GM23338 (cell line): ENCODE results near the gene TRIP10. TPM values are rescaled to one million over a fixed set of nuclear protein-coding genes. Genes with fewer than 3 reads are reported as not detected.
A peak's percentile ranks its signal among the peaks of the same experiment; 100 is the strongest.

Experiments
- ATAC-seq: fragments of 200-7000 bp; cut with Tn5 transposase; 3 replicates; pipeline ENCODE4 v1.9.1; 2020
- DNase-seq: peaks from one replicate; pipeline ENCODE4 v3.0.0-alpha.2; 2015; ENCODE audit warnings: low spot score
- H2AFZ ChIP-seq: fragments of 200-600 bp; sonication (generic); 2 replicates; pipeline ENCODE4 v1.8.0; 2016; ENCODE audit warnings: antibody characterized with exemption, mild to moderate bottlenecking, moderate library complexity
- H3F3A ChIP-seq: fragments of 200-600 bp; sonication (generic); replicated peaks from 2 replicates; pipeline ENCODE4 v1.8.0; 2017; ENCODE audit warnings: antibody characterized with exemption, mixed run types, low read depth
- H3K27ac ChIP-seq: fragments of 200-600 bp; sonication (generic); 2 replicates; pipeline ENCODE4 v1.6.1; 2016; ENCODE audit warnings: low read depth
- H3K27me3 ChIP-seq: fragments of 200-600 bp; sonication (generic); 2 replicates; pipeline ENCODE4 v1.8.0; 2016; ENCODE audit warnings: mild to moderate bottlenecking, mixed run types, moderate library complexity; ENCODE audit not compliant: insufficient read depth
- H3K36me3 ChIP-seq: fragments of 200-600 bp; sonication (generic); 2 replicates; pipeline ENCODE4 v1.8.0; 2016; ENCODE audit warnings: mild to moderate bottlenecking; ENCODE audit not compliant: insufficient read depth
- H3K4me1 ChIP-seq: fragments of 200-600 bp; sonication (generic); 2 replicates; pipeline ENCODE4 v1.8.0; 2016; ENCODE audit warnings: mild to moderate bottlenecking, moderate library complexity; ENCODE audit not compliant: insufficient read depth
- H3K4me2 ChIP-seq: fragments of 200-600 bp; sonication (generic); 2 replicates; pipeline ENCODE4 v1.7.1; 2017; ENCODE audit warnings: mixed run types
- H3K4me3 ChIP-seq: fragments of 200-600 bp; sonication (generic); 2 replicates; pipeline ENCODE4 v1.6.1; 2016; ENCODE audit warnings: mixed run types
- H3K79me2 ChIP-seq: fragments of 200-600 bp; sonication (generic); replicated peaks from 2 replicates; pipeline ENCODE4 v1.8.0; 2017; ENCODE audit warnings: mild to moderate bottlenecking; ENCODE audit not compliant: insufficient read depth
- H3K9me2 ChIP-seq: fragments of 200-600 bp; sonication (generic); 2 replicates; pipeline ENCODE4 v1.8.0; 2017; ENCODE audit not compliant: insufficient read depth
- H4K20me1 ChIP-seq: fragments of 200-600 bp; sonication (generic); replicated peaks from 2 replicates; pipeline ENCODE4 v1.8.0; 2017; ENCODE audit warnings: mild to moderate bottlenecking; ENCODE audit not compliant: insufficient read depth
- H3K27ac Mint-ChIP-seq: 2 replicates; pipeline ENCODE4 v1.8.0; 2020; ENCODE audit warnings: inconsistent platforms, mild to moderate bottlenecking, moderate library complexity, mixed read lengths
- H3K27me3 Mint-ChIP-seq: 3 replicates; pipeline ENCODE4 v1.8.0; 2022; ENCODE audit warnings: low read depth, mild to moderate bottlenecking, moderate library complexity, mixed read lengths, inconsistent platforms; ENCODE audit not compliant: insufficient read depth, poor library complexity
- H3K36me3 Mint-ChIP-seq: 3 replicates; pipeline ENCODE4 v1.8.0; 2021; ENCODE audit warnings: low read depth, mild to moderate bottlenecking, inconsistent platforms, moderate library complexity, mixed read lengths
- H3K4me1 Mint-ChIP-seq: 3 replicates; pipeline ENCODE4 v1.8.0; 2020; ENCODE audit warnings: mild to moderate bottlenecking, inconsistent platforms, mixed read lengths
- H3K4me3 Mint-ChIP-seq: 3 replicates; pipeline ENCODE4 v1.8.0; 2021; ENCODE audit warnings: moderate library complexity, mild to moderate bottlenecking, inconsistent platforms, mixed read lengths
- H3K9me3 Mint-ChIP-seq: 3 replicates; pipeline ENCODE4 v1.8.0; 2020; ENCODE audit warnings: moderate library complexity, mild to moderate bottlenecking, inconsistent platforms, mixed read lengths
- CREB1 ChIP-seq: fragments of 250-450 bp; sonication (Bioruptor Pico); IDR thresholded peaks from 2 replicates; pipeline ENCODE4 v1.5.0; 2020; ENCODE audit warnings: low read depth, mild to moderate bottlenecking, moderate library complexity
- CTCF ChIP-seq, 2 experiments: fragments of 200-600 bp in 1 of 2; sonication (generic) in 1 of 2; conservative IDR thresholded peaks; 2 replicates each; pipeline versions ENCODE4 v1.5.1 to v1.6.1; 2016 to 2017; ENCODE audit warnings: antibody characterized with exemption in 2 of 2, low read depth in 2 of 2, mild to moderate bottlenecking in 2 of 2, moderate library complexity in 1 of 2
- ETS1 ChIP-seq: IDR thresholded peaks from 2 replicates; pipeline ENCODE4 v1.6.1; 2016; ENCODE audit warnings: antibody characterized with exemption
- JUNB ChIP-seq: IDR thresholded peaks from one replicate; pipeline ENCODE4 v1.6.1; 2016; ENCODE audit warnings: antibody characterized with exemption; ENCODE audit not compliant: unreplicated experiment
- REST ChIP-seq: IDR thresholded peaks from one replicate; pipeline ENCODE4 v1.6.1; 2018; ENCODE audit warnings: antibody characterized with exemption; ENCODE audit not compliant: unreplicated experiment
- ZNF114 ChIP-seq: fragments of 250-450 bp; sonication (Bioruptor Pico); IDR thresholded peaks from 2 replicates; pipeline ENCODE4 v1.5.0; 2020; ENCODE audit warnings: mild to moderate bottlenecking, moderate library complexity
- ZNF331 ChIP-seq: fragments of 250-450 bp; sonication (Bioruptor Pico); IDR thresholded peaks from 2 replicates; pipeline ENCODE4 v1.5.0; 2020; ENCODE audit warnings: low read depth, mild to moderate bottlenecking, moderate library complexity
- polyA plus RNA-seq: library from polyadenylated mRNA; unstranded; fragments of >200 nt; fragmentation: Nextera tagmentation; extraction: Ambion mirVana; gene quantifications from 2 replicates; pipeline ENCODE4 v1.2.1, GENCODE V29; 2016
- total RNA-seq: library from RNA; depleted of rRNA; stranded (reverse); fragments of >200 nt; shearing (Covaris generic); gene quantifications from 2 replicates; pipeline ENCODE4 v1.2.3, GENCODE V29; 2014
- TF ChIP-seq, protein P1 (sequence below): fragments of 250-450 bp; sonication (Bioruptor Pico); IDR thresholded peaks from 2 replicates; pipeline ENCODE4 v1.5.0; 2020; ENCODE audit warnings: mild to moderate bottlenecking, moderate library complexity

Gene TRIP10
- total and polyA plus RNA-seq, 2 experiments from 2014 or later, result 56.8 to 68.5 TPM

DNA sequence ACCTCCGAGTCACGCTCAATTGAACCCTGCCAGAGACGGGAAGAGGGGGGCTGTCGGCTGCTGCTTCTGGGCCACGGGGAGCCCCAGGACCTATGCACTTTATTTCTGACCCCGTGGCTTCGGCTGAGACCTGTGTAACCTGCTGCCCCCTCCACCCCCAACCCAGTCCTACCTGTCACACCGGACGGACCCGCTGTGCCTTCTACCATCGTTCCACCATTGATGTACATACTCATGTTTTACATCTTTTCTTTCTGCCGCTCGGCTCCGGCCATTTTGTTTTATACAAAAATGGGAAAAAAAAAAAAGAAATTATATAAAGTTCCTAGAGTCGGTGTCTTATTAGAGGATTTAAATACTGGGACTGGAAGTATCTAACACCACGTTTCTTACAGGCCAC lies 11.7 kb downstream of the TRIP10 start (continued):
- TF ChIP-seq, protein P1, sequence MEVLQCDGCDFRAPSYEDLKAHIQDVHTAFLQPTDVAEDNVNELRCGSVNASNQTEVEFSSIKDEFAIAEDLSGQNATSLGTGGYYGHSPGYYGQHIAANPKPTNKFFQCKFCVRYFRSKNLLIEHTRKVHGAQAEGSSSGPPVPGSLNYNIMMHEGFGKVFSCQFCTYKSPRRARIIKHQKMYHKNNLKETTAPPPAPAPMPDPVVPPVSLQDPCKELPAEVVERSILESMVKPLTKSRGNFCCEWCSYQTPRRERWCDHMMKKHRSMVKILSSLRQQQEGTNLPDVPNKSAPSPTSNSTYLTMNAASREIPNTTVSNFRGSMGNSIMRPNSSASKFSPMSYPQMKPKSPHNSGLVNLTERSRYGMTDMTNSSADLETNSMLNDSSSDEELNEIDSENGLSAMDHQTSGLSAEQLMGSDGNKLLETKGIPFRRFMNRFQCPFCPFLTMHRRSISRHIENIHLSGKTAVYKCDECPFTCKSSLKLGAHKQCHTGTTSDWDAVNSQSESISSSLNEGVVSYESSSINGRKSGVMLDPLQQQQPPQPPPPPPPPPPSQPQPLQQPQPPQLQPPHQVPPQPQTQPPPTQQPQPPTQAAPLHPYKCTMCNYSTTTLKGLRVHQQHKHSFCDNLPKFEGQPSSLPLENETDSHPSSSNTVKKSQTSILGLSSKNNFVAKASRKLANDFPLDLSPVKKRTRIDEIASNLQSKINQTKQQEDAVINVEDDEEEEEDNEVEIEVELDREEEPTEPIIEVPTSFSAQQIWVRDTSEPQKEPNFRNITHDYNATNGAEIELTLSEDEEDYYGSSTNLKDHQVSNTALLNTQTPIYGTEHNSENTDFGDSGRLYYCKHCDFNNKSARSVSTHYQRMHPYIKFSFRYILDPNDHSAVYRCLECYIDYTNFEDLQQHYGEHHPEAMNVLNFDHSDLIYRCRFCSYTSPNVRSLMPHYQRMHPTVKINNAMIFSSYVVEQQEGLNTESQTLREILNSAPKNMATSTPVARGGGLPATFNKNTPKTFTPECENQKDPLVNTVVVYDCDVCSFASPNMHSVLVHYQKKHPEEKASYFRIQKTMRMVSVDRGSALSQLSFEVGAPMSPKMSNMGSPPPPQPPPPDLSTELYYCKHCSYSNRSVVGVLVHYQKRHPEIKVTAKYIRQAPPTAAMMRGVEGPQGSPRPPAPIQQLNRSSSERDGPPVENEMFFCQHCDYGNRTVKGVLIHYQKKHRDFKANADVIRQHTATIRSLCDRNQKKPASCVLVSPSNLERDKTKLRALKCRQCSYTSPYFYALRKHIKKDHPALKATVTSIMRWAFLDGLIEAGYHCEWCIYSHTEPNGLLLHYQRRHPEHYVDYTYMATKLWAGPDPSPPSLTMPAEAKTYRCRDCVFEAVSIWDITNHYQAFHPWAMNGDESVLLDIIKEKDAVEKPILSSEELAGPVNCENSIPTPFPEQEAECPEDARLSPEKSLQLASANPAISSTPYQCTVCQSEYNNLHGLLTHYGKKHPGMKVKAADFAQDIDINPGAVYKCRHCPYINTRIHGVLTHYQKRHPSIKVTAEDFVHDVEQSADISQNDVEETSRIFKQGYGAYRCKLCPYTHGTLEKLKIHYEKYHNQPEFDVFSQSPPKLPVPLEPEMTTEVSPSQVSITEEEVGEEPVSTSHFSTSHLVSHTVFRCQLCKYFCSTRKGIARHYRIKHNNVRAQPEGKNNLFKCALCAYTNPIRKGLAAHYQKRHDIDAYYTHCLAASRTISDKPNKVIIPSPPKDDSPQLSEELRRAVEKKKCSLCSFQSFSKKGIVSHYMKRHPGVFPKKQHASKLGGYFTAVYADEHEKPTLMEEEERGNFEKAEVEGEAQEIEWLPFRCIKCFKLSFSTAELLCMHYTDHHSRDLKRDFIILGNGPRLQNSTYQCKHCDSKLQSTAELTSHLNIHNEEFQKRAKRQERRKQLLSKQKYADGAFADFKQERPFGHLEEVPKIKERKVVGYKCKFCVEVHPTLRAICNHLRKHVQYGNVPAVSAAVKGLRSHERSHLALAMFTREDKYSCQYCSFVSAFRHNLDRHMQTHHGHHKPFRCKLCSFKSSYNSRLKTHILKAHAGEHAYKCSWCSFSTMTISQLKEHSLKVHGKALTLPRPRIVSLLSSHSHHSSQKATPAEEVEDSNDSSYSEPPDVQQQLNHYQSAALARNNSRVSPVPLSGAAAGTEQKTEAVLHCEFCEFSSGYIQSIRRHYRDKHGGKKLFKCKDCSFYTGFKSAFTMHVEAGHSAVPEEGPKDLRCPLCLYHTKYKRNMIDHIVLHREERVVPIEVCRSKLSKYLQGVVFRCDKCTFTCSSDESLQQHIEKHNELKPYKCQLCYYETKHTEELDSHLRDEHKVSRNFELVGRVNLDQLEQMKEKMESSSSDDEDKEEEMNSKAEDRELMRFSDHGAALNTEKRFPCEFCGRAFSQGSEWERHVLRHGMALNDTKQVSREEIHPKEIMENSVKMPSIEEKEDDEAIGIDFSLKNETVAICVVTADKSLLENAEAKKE, result no peak
- TF ChIP-seq ZNF114 (CRISPR knock-in tag) (no peak), JUNB (no peak), ZNF331 (no peak), ETS1 (no peak)

GRCh38 chr19:6752256-6753177 lies 13.0 kb downstream of the TRIP10 start:
- H3F3A ChIP-seq, result peaks cover 15% of the 10 kb centered on the region
- H3K9me2 ChIP-seq, result no peaks in the 10 kb centered on the region
- Mint-ChIP-seq H3K9me3 (no peaks in the 10 kb centered on the region), H3K4me1 (peaks cover 3% of the 10 kb centered on the region; the same call in 1 of the 3 replicates), H3K4me3 (peak overlapping the region; percentile 80), H3K36me3 (peaks cover 57% of the 10 kb centered on the region), H3K27me3 (peaks cover 27% of the 10 kb centered on the region), H3K27ac (peak overlapping the region; percentile 95)
- peak; percentile 91 for DNase-seq
- peak; percentile 70 for ATAC-seq
- H3K4me3 ChIP-seq, result peak overlapping the region; percentile 61
- peak overlapping the region; percentile 92 for H3K4me2 ChIP-seq
- H3K27ac ChIP-seq, result peak overlapping the region; percentile 96
- no peaks in the 10 kb centered on the region for H3K79me2 ChIP-seq
- H2AFZ ChIP-seq, result no peak overlapping the region
- H3K4me1 ChIP-seq, result peaks cover 13% of the 10 kb centered on the region; the same call in 1 of the 2 replicates
- H4K20me1 ChIP-seq, result peaks cover 8% of the 10 kb centered on the region
- peaks cover 32% of the 10 kb centered on the region for H3K36me3 ChIP-seq
- H3K27me3 ChIP-seq, result no peaks in the 10 kb centered on the region
- TF ChIP-seq CREB1 (CRISPR knock-in tag), result no peak
- TF ChIP-seq JUNB, result no peak
- no peak for TF ChIP-seq REST
- no peak for TF ChIP-seq CTCF (conservative IDR thresholded peaks at IDR 0.05; ENCODE audit: low read depth in 2 of 2)
- no peak for TF ChIP-seq ETS1
- TF ChIP-seq ZNF331, result no peak
